Immature natural killer cell (primary cell): ENCODE data around the gene DCLRE1B. TPM values are rescaled to one million over a fixed set of nuclear protein-coding genes. Genes with fewer than 3 reads are reported as not detected.
"Not testable (repeated sequence)": the region's sequence is repeated elsewhere in the genome, so short reads cannot be mapped to it uniquely, and the experiment has no call there.

Experiments
- DNase-seq, 3 donors: peaks; one replicate each; pipeline ENCODE4 v3.0.0; 2022; ENCODE audit warnings: mixed read lengths in 1 of 3
- H3K27ac Mint-ChIP-seq, 6 donors: one replicate each; pipeline ENCODE4 v1.8.0; 2020; ENCODE audit warnings: mixed read lengths in 6 of 6, mild to moderate bottlenecking in 5 of 6, inconsistent platforms in 4 of 6, moderate library complexity in 3 of 6
- H3K27me3 Mint-ChIP-seq, 3 donors: one replicate each; pipeline ENCODE4 v1.8.0; 2020 to 2021; ENCODE audit warnings: low read depth in 3 of 3, mild to moderate bottlenecking in 3 of 3, mixed read lengths in 3 of 3, moderate library complexity in 3 of 3, inconsistent platforms in 1 of 3
- H3K36me3 Mint-ChIP-seq, 3 donors: one replicate each; pipeline ENCODE4 v1.8.0; 2020; ENCODE audit warnings: mixed read lengths in 3 of 3, inconsistent platforms in 2 of 3, mild to moderate bottlenecking in 2 of 3
- H3K4me1 Mint-ChIP-seq, 2 donors: one replicate each; pipeline ENCODE4 v1.8.0; 2020; ENCODE audit warnings: inconsistent platforms in 2 of 2, mild to moderate bottlenecking in 2 of 2, mixed read lengths in 2 of 2, moderate library complexity in 1 of 2
- H3K4me3 Mint-ChIP-seq, 5 donors: one replicate each; pipeline ENCODE4 v1.8.0; 2020; ENCODE audit warnings: mild to moderate bottlenecking in 5 of 5, mixed read lengths in 5 of 5, inconsistent platforms in 3 of 5, moderate library complexity in 3 of 5
- H3K9me3 Mint-ChIP-seq, 6 donors: one replicate each; pipeline ENCODE4 v1.8.0; 2020; ENCODE audit warnings: mild to moderate bottlenecking in 6 of 6, mixed read lengths in 6 of 6, inconsistent platforms in 4 of 6, moderate library complexity in 3 of 6
- polyA plus RNA-seq, 3 donors: library from polyadenylated mRNA; unstranded; fragments of 300-500 nt; fragmentation: Illumina TruSeq; gene quantifications; one replicate each; pipeline ENCODE4 v1.2.3, GENCODE V29; 2021

DCLRE1B gene
- polyA plus RNA-seq, 3 donors from 2014 or later, result 2.0 to 8.4 (median 6.6) TPM

DNA sequence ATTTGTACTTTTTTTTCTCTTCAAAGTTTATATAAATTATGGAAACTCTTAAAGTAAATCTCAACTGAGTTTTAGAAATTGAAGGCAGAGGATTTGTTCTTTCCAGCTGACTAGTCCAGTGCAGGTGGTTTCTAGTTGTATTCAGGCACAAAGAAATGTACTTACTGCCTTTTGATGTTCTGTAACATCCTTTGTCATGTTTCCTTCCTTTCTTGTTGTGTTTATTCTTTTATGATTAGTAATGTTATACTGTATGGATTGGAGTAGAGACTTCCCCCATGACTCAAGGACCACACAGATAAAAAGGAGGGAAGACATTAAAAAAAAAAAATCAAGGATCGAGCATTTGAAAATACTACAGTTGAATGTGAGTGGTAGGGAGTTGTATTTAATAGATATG lies 32.0 kb downstream of the DCLRE1B start:
- peaks cover 12 to 24% (median 16%) of the 10 kb centered on the region in 3 donors for H3K36me3 Mint-ChIP-seq
- H3K4me3 Mint-ChIP-seq, result peak overlapping the region; percentile 27 to 84 (median 71)
- peaks cover 95% of the 10 kb centered on the region in 2 donors for H3K4me1 Mint-ChIP-seq
- no peaks in the 10 kb centered on the region for H3K9me3 Mint-ChIP-seq
- peak overlapping the region; percentile 78 to 99 (median 96) for H3K27ac Mint-ChIP-seq
- no peak for DNase-seq
- peaks cover 10 to 31% (median 12%) of the 10 kb centered on the region in 3 donors for H3K27me3 Mint-ChIP-seq

DNA sequence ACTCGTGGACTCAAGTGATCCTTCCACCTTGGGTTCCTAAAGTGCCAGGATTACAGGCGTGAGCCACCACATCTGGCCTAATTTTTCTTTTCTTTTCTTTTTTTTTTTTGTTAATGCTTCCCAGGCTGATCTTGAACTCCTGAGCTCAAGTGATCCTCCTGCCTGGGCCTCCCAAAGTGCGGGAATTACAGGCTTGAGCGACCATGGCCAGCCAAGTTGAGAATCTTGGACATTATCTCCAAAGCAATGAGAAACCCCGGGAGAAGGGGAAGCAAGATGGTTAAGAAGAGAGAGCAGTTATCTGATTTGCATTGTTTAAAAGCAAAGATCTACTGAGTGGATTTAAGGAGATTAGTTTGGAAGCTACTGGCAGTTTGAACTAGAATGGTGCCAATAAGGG lies 33.1 kb downstream of the DCLRE1B start:
- no peak for DNase-seq
- peak overlapping the region; percentile 78 to 99 (median 86) for H3K27ac Mint-ChIP-seq
- peaks cover 90 to 93% of the 10 kb centered on the region in 2 donors for H3K4me1 Mint-ChIP-seq
- H3K9me3 Mint-ChIP-seq, result no peaks in the 10 kb centered on the region
- H3K4me3 Mint-ChIP-seq, result peak overlapping the region; percentile 27 to 84 (median 71)
- H3K36me3 Mint-ChIP-seq, result peaks cover 14 to 19% (median 17%) of the 10 kb centered on the region in 3 donors
- H3K27me3 Mint-ChIP-seq, result peaks cover 10 to 31% (median 10%) of the 10 kb centered on the region in 3 donors

DNA sequence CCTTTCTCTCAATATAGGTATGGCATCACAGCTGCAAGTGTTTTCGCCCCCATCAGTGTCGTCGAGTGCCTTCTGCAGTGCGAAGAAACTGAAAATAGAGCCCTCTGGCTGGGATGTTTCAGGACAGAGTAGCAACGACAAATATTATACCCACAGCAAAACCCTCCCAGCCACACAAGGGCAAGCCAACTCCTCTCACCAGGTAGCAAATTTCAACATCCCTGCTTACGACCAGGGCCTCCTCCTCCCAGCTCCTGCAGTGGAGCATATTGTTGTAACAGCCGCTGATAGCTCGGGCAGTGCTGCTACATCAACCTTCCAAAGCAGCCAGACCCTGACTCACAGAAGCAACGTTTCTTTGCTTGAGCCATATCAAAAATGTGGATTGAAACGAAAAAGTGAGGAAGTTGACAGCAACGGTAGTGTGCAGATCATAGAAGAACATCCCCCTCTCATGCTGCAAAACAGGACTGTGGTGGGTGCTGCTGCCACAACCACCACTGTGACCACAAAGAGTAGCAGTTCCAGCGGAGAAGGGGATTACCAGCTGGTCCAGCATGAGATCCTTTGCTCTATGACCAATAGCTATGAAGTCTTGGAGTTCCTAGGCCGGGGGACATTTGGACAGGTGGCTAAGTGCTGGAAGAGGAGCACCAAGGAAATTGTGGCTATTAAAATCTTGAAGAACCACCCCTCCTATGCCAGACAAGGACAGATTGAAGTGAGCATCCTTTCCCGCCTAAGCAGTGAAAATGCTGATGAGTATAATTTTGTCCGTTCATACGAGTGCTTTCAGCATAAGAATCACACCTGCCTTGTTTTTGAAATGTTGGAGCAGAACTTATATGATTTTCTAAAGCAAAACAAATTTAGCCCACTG lies 35.5 kb downstream of the DCLRE1B start:
- Mint-ChIP-seq H3K27ac (peak overlapping the region; percentile 94 to 99 (median 96)), H3K27me3 (peaks cover 7 to 20% (median 7%) of the 10 kb centered on the region in 3 donors), H3K9me3 (no peaks in the 10 kb centered on the region), H3K4me1 (peaks cover 78 to 83% of the 10 kb centered on the region in 2 donors), H3K36me3 (peaks cover 12 to 24% (median 19%) of the 10 kb centered on the region in 3 donors), H3K4me3 (peak overlapping the region; percentile 79 to 87 (median 83))
- peak; percentile 70 to 76 (median 72) for DNase-seq

- Mint-ChIP-seq H3K9me3 (no peaks in the 10 kb centered on the region), H3K4me3 (peak overlapping the region; percentile 79 to 87 (median 83)), H3K36me3 (peaks cover 12 to 24% (median 24%) of the 10 kb centered on the region in 3 donors), H3K27me3 (peaks cover 3 to 15% (median 6%) of the 10 kb centered on the region in 3 donors), H3K4me1 (peaks cover 77 to 83% of the 10 kb centered on the region in 2 donors), H3K27ac (peak overlapping the region; percentile 94 to 99 (median 96))
- DNase-seq, result no peak
Measured at GRCh38 chr1:113941245-113941559, 36.1 kb downstream of the DCLRE1B start.

- no peaks in the 10 kb centered on the region for H3K9me3 Mint-ChIP-seq
- H3K4me1 Mint-ChIP-seq, result peaks cover 77 to 83% of the 10 kb centered on the region in 2 donors
- DNase-seq, result no peak
- peaks cover 3 to 15% (median 6%) of the 10 kb centered on the region in 3 donors for H3K27me3 Mint-ChIP-seq
- H3K4me3 Mint-ChIP-seq, result peak overlapping the region in 2 of 5 donors; percentile 16 to 17
- peak overlapping the region in 5 of 6 donors; percentile 12 to 74 (median 58) for H3K27ac Mint-ChIP-seq
- H3K36me3 Mint-ChIP-seq, result peaks cover 12 to 24% (median 24%) of the 10 kb centered on the region in 3 donors
Measured at GRCh38 chr1:113942527-113942926, 37.4 kb downstream of the DCLRE1B start.

DNA sequence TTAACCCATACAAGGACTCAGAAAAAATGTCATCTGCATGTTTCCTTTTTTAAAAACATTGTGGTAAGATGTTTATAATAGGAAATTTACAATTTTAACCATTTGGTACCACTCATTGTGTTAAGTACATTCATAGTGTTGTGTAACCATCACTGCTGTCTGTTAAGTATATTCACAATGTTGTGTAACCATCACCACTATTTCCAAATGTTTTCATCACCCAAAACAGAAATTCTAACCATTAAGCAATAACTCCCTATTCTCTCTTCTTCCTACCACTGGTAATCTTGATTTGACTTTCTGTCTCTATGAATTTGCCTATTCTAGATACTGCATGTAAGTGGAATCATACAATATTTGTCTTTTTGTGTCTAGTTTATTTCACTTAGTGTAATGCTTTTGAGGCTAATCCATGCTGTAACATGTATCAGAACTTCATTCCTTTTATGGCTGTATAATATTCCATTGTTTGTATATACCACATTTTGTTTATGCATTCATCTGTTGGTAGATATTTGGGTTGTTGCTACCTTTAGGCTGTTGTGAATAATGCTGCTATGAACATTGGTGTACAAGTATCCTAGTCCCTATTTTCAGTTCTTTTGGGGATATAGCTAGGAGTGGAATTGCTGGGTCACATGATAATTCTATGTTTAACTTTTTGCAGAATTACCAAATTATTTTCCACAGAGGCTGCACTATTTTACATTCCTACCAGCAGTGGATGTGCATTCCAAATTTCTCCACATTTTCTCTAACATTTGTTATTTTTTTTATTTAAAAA lies 38.1 kb downstream of the DCLRE1B start:
- H3K27me3 Mint-ChIP-seq, result peaks cover 3 to 12% (median 6%) of the 10 kb centered on the region in 3 donors
- peak overlapping the region in 1 of 5 donors; percentile 10 for H3K4me3 Mint-ChIP-seq
- H3K9me3 Mint-ChIP-seq, result no peaks in the 10 kb centered on the region
- peaks cover 77 to 83% of the 10 kb centered on the region in 2 donors for H3K4me1 Mint-ChIP-seq
- DNase-seq, result no peak
- H3K36me3 Mint-ChIP-seq, result peaks cover 12 to 24% (median 21%) of the 10 kb centered on the region in 3 donors
- peak overlapping the region in 5 of 6 donors; percentile 7 to 64 (median 57) for H3K27ac Mint-ChIP-seq

- no peak for DNase-seq
- H3K9me3 Mint-ChIP-seq, result no peaks in the 10 kb centered on the region
- no peak overlapping the region for H3K4me3 Mint-ChIP-seq
- H3K27ac Mint-ChIP-seq, result peak overlapping the region in 5 of 6 donors; percentile 22 to 83 (median 65)
- peaks cover 75 to 82% of the 10 kb centered on the region in 2 donors for H3K4me1 Mint-ChIP-seq
- H3K36me3 Mint-ChIP-seq, result peaks cover 12 to 22% (median 21%) of the 10 kb centered on the region in 3 donors
- peaks cover 6 to 18% (median 8%) of the 10 kb centered on the region in 3 donors for H3K27me3 Mint-ChIP-seq
Measured at GRCh38 chr1:113945329-113945728, 40.2 kb downstream of the DCLRE1B start.

DNA sequence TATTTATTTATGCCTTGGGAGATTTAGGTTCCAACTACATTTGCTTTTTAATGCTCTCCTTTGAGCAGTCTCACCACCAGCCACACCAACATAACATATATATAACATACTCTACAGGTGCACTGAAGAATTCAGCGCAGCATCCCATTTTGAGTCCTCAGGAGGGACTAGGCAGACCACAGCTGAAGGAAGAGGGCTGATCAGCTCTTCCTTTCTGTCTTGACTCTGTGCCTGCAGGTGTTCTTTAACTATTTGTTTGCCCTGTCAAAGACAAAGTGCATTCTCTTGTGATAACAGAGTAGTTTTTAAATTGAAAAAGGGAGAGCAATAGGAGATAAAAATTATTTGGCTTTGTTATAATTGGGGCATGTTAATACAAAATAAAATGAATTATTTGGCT lies 41.0 kb downstream of the DCLRE1B start:
- peaks cover 2 to 12% (median 8%) of the 10 kb centered on the region in 3 donors for H3K27me3 Mint-ChIP-seq
- peaks cover 6 to 16% (median 15%) of the 10 kb centered on the region in 3 donors for H3K36me3 Mint-ChIP-seq
- peak overlapping the region in 4 of 5 donors; percentile 2 to 65 (median 31) for H3K4me3 Mint-ChIP-seq
- H3K9me3 Mint-ChIP-seq, result no peaks in the 10 kb centered on the region
- H3K27ac Mint-ChIP-seq, result peak overlapping the region; percentile 26 to 89 (median 80)
- DNase-seq, result no peak
- peaks cover 72 to 80% of the 10 kb centered on the region in 2 donors for H3K4me1 Mint-ChIP-seq

DNA sequence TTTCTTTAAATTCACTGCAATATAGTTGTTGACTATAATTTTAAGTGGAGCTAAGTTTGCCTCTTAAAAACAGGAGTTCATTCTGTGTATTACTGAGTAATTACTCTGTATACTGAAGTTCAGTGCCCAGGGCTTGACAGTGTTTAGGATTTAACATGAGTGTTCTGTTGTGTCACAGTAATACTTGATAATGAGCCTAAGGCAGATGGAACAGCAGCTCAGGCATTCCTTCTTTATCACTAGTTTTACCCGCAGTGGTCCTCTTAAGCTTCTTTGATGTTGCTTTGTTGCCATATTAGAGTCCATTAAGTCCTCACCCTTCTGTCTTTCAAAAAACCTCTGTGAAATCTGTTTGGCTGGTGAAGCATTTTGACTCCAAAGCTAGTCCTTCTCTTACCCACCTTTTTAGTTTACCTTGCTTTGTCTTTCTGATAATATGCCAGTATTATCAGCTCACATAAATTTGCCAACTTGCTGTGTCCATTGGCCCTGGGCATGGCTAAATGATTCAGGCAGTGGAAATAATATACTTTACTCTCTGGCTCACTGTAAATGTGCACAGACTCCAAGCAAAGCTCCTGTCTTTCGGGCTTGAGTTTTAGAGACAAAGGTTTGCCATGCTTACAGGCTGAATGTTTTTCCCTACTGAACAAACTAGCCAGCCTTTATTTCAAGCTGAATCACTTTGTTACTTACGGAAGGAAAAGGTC lies 41.7 kb downstream of the DCLRE1B start:
- no peaks in the 10 kb centered on the region for H3K9me3 Mint-ChIP-seq
- peak overlapping the region; percentile 47 to 70 (median 56) for H3K4me3 Mint-ChIP-seq
- peaks cover 2 to 8% (median 8%) of the 10 kb centered on the region in 3 donors for H3K27me3 Mint-ChIP-seq
- H3K27ac Mint-ChIP-seq, result peak overlapping the region; percentile 79 to 93 (median 88)
- peaks cover 4 to 18% (median 12%) of the 10 kb centered on the region in 3 donors for H3K36me3 Mint-ChIP-seq
- H3K4me1 Mint-ChIP-seq, result peaks cover 75 to 83% of the 10 kb centered on the region in 2 donors
- DNase-seq, result no peak

DNA sequence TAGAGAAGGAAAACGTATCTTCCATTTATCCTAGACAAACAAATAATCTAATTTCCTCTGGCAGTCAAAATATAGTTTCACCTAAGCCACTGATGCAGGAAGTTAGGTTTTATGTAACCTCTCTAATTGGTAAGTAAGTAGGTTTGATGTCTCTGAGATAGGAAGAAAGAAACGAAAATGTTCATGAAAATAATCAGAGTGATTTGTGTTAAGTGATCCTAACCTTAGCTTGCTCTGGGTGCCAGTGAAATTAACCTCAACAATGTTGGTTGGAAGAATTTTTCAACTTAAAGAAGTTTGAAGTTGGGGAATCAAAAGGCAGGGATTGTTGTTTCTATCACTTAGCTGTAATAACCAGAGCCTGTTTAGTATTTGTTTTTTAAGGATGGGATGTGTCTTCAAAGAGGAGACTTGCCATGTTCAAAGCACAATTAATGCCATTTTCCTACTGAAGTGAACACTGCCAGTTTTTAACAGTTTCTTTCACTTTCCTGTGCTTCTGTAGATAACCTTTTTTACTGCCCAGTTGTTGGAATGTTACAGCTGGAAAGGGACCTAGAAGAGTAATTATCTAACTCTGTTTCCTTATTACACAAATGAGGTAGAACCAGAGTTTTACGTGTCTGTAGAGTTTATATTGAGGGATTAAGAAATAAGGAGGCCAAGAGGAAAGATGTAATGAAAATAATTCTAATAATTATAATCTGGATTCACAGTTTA lies 42.4 kb downstream of the DCLRE1B start:
- H3K27ac Mint-ChIP-seq, result peak overlapping the region; percentile 79 to 93 (median 88)
- H3K27me3 Mint-ChIP-seq, result peaks cover 2 to 8% (median 8%) of the 10 kb centered on the region in 3 donors
- H3K9me3 Mint-ChIP-seq, result no peaks in the 10 kb centered on the region
- peaks cover 75 to 85% of the 10 kb centered on the region in 2 donors for H3K4me1 Mint-ChIP-seq
- H3K4me3 Mint-ChIP-seq, result peak overlapping the region; percentile 47 to 70 (median 56)
- peak in 1 of 3 donors; percentile 24 for DNase-seq
- H3K36me3 Mint-ChIP-seq, result peaks cover 4 to 18% (median 9%) of the 10 kb centered on the region in 3 donors

GRCh38 chr1:113948151-113948550 lies 43.0 kb downstream of the DCLRE1B start:
- not testable (repeated sequence) for DNase-seq
- H3K4me1 Mint-ChIP-seq, result peaks cover 76 to 87% of the 10 kb centered on the region in 2 donors

GRCh38 chr1:113949007-113949406 lies 43.9 kb downstream of the DCLRE1B start:
- Mint-ChIP-seq H3K9me3 (no peaks in the 10 kb centered on the region), H3K4me3 (peak overlapping the region in 3 of 5 donors; percentile 1 to 61 (median 38)), H3K36me3 (peaks cover 0 to 13% (median 5%) of the 10 kb centered on the region in 3 donors), H3K4me1 (peaks cover 76 to 91% of the 10 kb centered on the region in 2 donors), H3K27ac (peak overlapping the region; percentile 54 to 91 (median 82)), H3K27me3 (peaks cover 2 to 8% (median 8%) of the 10 kb centered on the region in 3 donors)
- peak; percentile 29 to 35 (median 30) for DNase-seq

More at GRCh38 chr1:113948151-113948550, 43.0 kb downstream of the DCLRE1B start:
- peak overlapping the region in 4 of 5 donors; percentile 14 to 70 (median 56) for H3K4me3 Mint-ChIP-seq
- H3K9me3 Mint-ChIP-seq, H3K27me3 Mint-ChIP-seq: not testable (repeated sequence)
- peaks cover 2 to 17% (median 8%) of the 10 kb centered on the region in 3 donors for H3K36me3 Mint-ChIP-seq
- peak overlapping the region; percentile 79 to 93 (median 88) for H3K27ac Mint-ChIP-seq
